ENCODE measurements around the gene CR2. TPM values are rescaled to one million over a fixed set of nuclear protein-coding genes. Genes with fewer than 3 reads are reported as not detected.
"Not testable (repeated sequence)": the region's sequence is repeated elsewhere in the genome, so short reads cannot be mapped to it uniquely, and the experiment has no call there.

CR2 gene
- polyA plus RNA-seq, 1 experiment: not detected

DNA sequence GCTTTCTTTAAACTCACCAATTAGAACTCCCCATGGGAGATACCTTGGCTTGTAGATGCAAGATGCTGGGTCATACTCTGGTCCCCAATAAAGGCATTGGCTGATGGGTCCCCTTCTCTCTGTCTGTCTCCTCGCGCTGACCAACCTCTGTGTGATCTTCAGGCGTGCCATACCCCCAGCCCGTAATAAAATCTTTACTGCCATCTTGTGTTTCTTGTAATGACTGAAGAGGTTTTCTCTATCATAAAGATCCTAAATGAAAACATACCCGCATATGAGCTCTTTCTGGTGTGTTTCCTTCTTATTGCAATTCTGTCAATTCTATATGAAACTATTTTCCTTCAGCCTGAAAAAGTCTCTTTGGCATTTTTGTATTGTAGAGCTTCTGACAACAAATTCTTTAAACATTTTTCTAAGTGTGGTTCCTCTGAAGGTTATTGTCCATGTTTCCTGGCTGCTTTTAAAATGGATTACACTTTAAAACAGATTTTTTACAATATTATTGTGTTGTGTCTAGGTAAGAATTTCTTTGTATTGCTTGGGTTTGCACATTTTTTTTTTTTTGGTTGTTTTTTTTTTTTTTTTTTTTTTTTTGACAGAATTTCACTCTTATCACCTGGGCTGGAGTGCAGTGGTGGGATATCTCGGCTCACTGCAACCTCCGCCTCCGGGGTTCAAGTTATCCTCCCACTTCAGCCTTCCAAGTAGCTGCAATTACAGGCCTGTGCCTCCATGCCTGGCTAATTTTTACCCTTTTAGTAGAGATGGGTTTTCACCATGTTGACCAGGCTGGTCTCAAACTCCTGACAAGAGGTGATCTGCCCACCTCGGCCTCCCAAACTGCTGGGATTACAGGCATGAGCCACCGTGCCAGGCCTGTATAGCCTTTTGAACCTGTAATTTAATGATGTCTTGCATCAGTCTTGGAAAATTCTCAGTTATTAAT lies 66.5 kb downstream of the CR2 start:
- POLR2A ChIA-PET; H3K27me3 ChIP-seq (ENCODE audit: control insufficient read depth, insufficient read depth, low read length); DNase-seq (ENCODE audit: low read depth, low spot score); H3K4me3 ChIP-seq (ENCODE audit: low read depth, low read length); H3K9me3 ChIP-seq (ENCODE audit: control insufficient read depth, insufficient read depth, low read length); H3K27ac ChIP-seq (ENCODE audit: low read depth, low read length): not testable (repeated sequence)
- CTCF ChIA-PET: interaction anchor here (1.6 to 3.7 kb wide), 2 partner anchors 21 to 58 kb away, joined by 4 to 18 read pairs; no protein-coding TSS in a partner anchor

DNA sequence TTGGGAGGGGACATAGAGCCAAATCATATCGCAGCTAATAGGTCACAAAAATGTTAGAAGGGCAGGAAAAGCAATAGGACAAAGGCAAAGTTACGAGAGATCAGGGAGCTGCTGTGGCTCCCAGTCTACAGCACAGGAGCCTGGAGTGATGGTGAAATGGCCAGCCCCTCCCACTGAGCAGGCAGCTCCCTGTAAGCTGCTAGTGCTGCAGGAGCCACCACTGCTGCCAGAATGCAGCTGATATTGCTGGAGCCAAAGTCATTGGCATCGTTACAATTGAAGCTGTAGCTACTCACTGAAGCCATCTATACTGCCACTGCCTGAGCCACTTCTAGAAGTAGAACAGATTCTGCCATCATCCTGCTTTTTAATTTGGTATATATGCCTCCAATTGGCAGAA lies 71.1 kb downstream of the CR2 start:
- H3K9me3 ChIP-seq (ENCODE audit: control insufficient read depth, insufficient read depth, low read length); DNase-seq (ENCODE audit: low read depth, low spot score); POLR2A ChIA-PET; H3K4me3 ChIP-seq (ENCODE audit: low read depth, low read length); H3K27me3 ChIP-seq (ENCODE audit: control insufficient read depth, insufficient read depth, low read length); H3K27ac ChIP-seq (ENCODE audit: low read depth, low read length); CTCF ChIA-PET: not testable (repeated sequence)

DNA sequence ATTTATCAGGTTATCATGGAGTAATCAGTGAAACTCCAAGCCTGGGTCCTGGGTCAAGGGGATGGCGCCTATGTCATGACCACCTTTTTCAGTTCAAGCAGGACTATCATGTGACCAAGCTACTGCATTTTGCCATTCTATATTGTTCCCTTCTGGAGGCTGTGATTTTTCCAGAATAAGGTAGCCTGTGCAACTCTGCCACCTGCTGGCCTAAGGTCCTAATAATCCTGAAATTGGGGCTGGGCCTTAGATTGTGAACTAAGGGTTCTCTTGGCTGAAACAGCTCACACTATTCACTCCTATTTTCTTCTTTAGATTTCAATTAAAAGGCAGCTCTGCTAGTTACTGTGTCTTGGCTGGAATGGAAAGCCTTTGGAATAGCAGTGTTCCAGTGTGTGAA lies 74.3 kb downstream of the CR2 start:
- H3K9me3 ChIP-seq (ENCODE audit: control insufficient read depth, insufficient read depth, low read length); H3K27ac ChIP-seq (ENCODE audit: low read depth, low read length); POLR2A ChIA-PET; H3K4me3 ChIP-seq (ENCODE audit: low read depth, low read length); H3K27me3 ChIP-seq (ENCODE audit: control insufficient read depth, insufficient read depth, low read length); CTCF ChIA-PET; DNase-seq (ENCODE audit: low read depth, low spot score): not testable (repeated sequence)

- H3K27me3 ChIP-seq (ENCODE audit: control insufficient read depth, insufficient read depth, low read length); H3K27ac ChIP-seq (ENCODE audit: low read depth, low read length); CTCF ChIA-PET; H3K4me3 ChIP-seq (ENCODE audit: low read depth, low read length); POLR2A ChIA-PET; DNase-seq (ENCODE audit: low read depth, low spot score); H3K9me3 ChIP-seq (ENCODE audit: control insufficient read depth, insufficient read depth, low read length): not testable (repeated sequence)
Measured at GRCh38 chr1:207536263-207536662, 82.1 kb downstream of the CR2 start.

Other genes with a start within 250 kb of the CR2 start
- gene CD55, start 132.7 kb upstream of the CR2 start, polyA plus RNA-seq (2011; rRNA removed): 65.1 and 88.3 TPM in 2 replicates
- gene CR1, start 41.8 kb downstream of the CR2 start, polyA plus RNA-seq (2011; rRNA removed): not detected in 2 replicates
- gene CR1L, start 190.8 kb downstream of the CR2 start, polyA plus RNA-seq (2011; rRNA removed): not detected in 2 replicates

All from AG04450 (cell line).